ENCODE results near the gene TAAR2.
"Not testable (repeated sequence)": the region's sequence is repeated elsewhere in the genome, so short reads cannot be mapped to it uniquely, and the experiment has no call there.

Gene TAAR2, protein sequence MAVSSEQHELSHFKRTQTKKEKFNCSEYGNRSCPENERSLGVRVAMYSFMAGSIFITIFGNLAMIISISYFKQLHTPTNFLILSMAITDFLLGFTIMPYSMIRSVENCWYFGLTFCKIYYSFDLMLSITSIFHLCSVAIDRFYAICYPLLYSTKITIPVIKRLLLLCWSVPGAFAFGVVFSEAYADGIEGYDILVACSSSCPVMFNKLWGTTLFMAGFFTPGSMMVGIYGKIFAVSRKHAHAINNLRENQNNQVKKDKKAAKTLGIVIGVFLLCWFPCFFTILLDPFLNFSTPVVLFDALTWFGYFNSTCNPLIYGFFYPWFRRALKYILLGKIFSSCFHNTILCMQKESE

DNA sequence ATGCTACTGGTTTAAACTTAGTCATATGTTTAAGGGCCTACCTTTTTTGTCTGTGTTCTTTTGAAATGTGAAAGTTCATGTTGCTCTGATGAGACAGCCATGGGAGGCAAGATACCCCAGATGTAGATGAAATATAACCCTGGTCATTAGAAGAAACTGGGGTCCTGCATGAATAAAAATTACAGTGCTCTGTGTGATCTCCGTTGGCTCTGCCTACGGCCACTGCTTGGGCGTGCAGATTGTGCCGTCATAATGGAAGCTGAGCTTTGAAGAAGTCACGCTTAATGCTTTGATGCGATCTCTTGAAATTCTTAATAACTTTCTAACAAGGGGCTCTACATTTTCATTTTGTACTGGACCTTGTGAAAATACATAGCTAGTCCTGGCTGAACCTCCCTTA, at the start of gene TAAR2:
Gene TAAR2, minus strand, starts transcription at position 101 of the 400 bp plus-strand sequence. Its CDS starts 0 bp downstream, at position 101.
- no peak for DNase-seq (ENCODE audit: low read depth in 2 of 2)

DNA sequence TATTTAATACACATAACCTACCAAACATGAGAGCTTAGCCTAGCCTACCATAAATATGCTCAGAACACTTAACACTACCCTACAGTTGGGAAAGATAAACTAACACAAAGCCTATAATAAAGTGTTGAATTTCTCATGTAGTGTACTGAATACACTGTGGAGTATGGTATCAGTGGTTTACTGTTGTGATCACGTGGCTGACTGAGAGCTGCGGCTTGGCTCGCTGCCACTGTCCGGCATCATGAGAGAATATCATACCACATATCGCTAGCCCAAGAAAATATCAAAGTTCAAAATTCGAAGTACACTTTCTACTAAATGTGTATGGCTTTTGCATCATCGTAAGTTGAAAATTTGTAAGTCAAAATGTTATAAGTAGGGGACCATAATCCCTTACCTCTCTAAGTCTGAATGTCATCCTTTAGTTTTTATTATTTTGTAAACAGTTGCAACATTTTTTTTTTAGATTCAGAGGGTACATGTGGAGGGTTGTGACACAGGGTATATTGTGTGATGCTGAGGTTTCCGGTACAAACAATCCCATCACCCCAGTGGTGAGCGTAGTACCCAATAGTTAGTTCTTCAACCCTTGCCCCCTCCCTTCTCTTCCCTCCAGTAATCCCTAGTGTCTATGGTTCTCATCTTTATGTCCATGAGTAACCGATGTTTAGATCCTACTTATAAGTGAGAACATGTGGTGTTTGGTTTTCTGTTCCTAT, 49.5 kb upstream of the TAAR2 start:
- no peak for DNase-seq (ENCODE audit: low read depth in 2 of 2)

DNA sequence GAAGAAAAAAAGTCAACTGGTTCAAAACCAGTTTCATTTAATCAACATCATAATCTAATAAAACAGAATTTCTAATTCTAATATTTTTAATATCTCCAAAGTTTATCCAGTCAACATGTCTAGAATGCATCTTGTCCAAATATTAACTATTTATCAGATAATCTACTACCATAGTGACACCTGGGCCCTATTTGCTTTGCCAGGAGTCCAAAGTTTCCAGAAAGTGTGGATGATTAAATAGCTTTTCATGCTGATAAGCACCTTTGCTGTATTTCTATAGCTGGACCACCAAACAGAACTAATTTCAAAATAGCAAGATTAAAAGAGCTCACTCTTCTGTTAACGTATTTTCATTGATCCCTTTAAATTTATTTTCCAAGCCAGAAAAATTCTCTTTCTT, 47.2 kb upstream of the TAAR2 start:
- DNase-seq (ENCODE audit: low read depth in 2 of 2) = no peak

DNA sequence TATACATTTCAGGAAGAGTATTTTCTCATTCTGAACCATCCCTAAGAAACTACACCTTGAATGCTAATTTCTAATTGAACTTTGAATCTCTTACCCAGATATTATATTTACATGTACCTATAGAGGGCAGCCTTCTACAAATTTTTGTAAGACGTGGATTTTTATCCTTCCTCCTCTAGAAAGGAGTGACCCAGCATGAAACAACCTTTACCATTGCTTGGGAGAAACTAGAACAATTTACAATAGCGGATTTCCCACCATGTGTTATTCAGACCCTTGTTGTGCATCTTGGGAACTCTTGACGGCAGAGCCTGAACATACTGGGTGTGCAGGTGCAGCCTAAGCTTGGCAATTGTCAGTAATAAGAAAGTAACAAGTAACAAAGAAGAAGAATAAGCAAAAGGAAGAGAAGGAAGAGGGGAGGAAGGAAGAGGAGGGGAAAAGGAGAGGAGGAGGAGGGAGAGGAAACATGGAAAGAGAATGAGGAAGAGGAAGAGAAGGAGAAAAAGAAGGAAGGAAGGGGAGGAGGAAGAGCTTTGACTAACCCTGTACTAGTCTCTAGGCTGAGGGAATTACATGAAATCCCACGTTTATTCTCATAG, 45.7 kb upstream of the TAAR2 start:
- no peak for DNase-seq (ENCODE audit: low read depth in 2 of 2)

DNA sequence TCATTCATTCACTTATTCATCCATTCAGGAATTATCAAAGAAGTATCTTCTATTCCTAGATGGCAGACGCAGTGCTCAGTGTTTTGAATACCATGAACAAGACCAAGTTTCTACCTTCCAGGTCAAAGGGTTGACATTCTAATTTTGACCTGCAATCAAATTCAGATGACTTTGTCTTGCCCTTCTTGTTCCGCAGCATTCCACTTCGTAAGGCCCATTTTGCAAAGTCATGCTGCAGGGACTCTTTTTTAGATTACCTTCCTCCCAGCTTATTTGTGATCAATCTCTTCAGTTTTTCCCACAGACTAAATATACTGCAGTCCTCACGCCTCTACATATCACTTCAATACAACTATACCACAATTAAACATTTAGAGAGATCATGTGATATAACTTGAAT, 42.0 kb upstream of the TAAR2 start:
- no peak for DNase-seq (ENCODE audit: low read depth in 2 of 2)

DNA sequence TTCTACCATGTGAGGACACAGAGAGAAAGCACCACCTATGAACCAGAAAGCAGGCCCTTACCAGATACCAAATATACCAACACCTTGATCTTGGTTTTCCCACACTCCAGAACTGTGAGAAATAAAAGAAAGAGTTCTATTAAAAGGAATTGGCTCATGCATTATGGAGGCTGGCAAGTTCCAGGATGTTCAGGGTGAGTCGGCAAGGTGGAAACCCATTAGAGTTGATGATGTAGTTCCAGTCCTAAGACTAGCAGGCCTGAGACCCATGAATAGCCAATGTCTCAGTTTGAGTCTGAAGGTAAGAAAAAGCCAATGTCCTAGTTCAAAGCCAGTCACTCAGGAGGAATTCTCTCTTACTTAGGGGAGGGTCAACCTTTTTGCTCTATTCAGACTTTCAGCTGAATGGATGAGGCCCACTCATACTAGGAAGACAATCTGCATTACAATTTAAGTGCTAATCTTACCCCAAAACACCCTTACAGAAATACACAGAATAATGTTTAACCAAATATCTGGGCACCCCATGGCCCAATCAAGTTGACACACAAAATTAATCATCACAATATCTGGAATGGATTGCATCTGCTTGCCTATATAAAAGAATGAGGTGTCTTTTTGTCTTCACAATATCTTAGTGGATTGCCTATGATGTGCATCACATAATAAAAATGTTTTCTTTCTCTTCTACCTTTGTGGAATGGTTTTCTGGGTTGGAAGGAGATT, 40.4 kb upstream of the TAAR2 start:
- no peak for DNase-seq (ENCODE audit: low read depth in 2 of 2)

DNA sequence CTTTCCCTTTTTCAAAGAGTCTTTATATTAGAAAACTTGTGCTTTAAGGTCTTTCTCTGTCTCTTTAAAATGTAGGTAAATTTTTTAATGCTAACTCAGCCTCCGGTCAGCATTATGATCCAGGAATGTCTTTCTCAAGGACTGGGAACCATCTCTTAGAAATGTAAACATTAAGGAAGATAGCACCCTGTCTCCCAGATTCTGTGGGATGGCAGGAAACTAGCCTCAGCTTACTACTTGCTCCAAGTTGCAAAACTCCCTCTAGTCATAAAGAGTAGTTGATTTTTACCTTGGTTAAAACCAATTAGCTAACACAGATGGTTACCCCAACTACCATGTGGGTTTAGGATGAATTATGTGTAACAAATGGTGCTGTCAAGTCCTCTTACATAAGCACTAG, 39.6 kb upstream of the TAAR2 start:
- DNase-seq (ENCODE audit: low read depth in 2 of 2) = no peak

DNA sequence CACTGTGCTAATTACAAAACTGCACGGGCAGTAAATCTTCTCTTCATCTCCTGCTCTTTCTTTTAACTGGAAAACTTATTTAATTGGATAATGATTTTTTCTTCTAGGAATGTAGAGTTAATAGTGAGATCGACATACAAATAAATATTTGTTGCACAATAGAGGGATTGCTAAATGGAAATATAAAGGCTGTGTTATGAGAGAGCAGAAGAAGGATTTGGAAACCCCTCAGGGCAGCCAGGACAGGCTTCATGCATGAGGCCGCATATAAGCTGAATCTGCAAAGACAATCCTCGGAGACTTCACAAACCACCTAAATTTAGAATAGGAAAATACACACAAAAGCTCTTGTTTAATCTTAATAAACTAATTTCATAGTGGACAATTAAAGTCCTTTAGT, 37.8 kb upstream of the TAAR2 start:
- DNase-seq (ENCODE audit: low read depth in 2 of 2) = no peak

DNA sequence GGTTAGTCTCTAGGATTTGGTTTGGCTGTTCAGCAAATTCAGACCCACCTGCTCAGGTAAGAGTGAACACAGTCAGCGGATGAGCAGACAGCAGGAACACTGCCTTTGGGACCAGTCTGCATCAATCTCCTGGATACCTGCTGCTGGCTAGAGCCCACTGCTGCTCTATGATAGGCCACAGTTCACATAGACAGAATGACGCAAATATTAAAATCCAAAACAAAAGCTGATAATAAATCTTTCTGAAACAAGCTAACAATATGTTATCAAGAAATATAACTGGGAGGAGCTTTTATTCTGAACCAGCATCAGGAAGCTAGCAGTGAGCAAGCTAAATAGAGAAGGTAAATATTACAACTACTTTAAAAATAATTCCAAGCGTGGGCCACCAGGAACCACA, 35.0 kb upstream of the TAAR2 start, which contains the start of gene TAAR1:
Gene TAAR1, minus strand, starts transcription at position 101 of the 400 bp plus-strand sequence. CDS start 13,179 bp downstream, outside the sequence.
- no peak for DNase-seq (ENCODE audit: low read depth in 2 of 2)

DNA sequence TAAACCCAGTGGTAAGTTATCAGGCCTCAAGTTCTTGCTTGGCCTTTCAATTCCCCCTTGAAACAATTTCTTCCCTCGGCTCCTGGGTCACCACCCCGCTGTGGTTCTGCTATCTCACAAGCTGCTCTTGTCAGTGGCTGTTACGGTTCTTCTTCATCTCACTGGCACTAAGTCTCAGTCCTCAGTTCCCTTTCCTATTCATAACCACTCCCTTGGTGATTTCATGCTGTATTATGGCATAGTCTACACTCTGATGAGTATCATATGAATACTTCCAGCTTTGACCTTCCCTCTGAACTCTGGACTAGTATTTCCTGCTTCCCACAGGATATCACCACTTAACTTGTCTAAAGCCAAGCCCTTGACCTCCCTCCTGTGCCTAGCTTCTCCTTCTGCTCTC, 27.0 kb upstream of the TAAR2 start:
- DNase-seq (ENCODE audit: low read depth in 2 of 2) = no peak

DNA sequence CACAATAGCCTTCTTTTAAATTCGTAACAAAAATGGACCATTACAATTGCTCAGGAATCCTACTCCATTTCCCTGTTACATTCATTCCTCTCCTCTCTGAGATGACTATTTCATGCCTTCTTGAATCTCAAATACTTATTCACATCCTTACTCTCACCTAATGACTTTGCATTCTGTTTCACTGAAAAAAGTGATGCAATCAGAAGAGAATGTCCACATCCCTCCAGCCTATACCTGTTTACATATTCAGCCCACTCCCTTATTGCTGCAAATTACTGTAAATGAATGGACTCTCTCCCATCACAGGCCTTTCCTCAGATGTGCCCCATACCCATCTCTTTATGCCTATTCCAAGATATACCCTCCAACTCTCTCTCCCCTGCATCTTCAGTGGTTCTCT, 26.4 kb upstream of the TAAR2 start:
- DNase-seq (ENCODE audit: low read depth in 2 of 2) = no peak

DNA sequence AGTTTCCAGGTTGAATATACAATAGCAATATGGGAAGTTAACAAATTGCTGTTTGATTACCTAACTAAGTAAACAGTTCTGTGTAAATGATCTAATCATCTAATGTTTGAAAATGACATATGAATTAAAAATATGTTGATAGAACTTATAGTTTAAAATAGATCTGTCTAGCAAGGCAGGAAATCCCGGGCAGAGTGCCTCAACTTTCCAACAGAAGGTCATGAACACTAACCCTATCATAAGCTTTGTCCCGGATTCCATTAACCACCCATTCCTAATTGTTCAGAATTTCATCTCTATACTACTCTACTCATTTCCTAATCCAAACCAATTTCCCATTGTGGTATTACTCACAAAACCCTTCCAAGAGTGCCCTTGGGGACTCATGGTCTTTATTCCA, 24.8 kb upstream of the TAAR2 start:
- DNase-seq (ENCODE audit: low read depth in 2 of 2) = no peak

DNA sequence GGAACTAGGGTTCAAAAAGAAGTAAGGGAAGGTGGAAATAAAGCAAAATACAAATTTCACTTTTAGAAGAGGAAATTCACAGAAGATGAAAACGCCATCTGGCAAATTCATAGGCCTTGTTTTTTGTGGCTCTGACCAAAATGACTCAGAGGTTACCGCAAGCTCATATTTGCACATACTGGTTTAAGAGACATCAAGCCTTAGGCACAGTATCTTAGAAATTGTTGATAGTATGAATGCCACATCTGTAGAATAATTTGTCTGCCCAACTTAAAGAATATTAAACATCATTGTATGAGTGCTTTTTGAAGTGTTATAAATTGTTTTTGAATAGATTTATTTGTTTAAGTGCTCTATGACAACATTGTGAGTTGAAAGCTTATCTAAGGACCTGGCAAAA, 24.3 kb upstream of the TAAR2 start:
- no peak for DNase-seq (ENCODE audit: low read depth in 2 of 2)

DNA sequence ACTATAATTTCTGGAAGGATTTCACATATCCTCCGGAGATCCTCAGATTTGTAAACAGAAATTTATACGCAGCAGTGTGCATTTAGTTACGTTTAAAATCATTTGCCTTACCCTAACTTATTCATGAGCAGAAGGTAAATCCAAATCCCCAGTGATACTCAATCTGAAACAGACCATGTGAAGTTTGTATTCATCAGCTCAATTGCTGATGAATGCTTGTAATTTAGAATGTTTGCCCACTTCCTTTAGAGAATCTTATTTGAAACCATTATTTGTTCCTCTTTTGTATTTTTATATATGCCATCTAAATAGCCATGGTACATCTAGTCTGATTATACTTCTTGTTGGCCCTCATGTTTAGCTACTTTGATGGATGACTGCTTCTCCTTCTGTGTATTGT, 19.5 kb upstream of the TAAR2 start:
- DNase-seq (ENCODE audit: low read depth in 2 of 2) = no peak

DNA sequence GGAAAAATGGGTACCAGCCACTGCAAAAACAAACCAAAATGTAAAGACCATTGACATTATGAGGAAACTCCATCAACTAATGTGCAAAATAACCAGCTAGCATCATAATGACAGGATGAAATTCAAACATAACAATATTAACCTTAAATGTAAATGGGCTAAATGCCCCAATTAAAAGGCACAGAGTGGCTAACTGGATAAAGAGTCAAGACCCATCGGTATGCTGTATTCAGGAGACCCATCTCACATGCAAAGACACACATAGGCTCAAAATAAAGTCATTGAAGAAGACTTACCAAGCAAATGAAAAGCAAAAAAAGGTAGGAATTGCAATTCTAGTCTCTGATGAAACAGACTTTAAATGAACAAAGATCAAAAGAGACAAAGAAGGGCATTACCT, 13.1 kb upstream of the TAAR2 start:
- not testable (repeated sequence) for DNase-seq (ENCODE audit: low read depth in 2 of 2)

DNA sequence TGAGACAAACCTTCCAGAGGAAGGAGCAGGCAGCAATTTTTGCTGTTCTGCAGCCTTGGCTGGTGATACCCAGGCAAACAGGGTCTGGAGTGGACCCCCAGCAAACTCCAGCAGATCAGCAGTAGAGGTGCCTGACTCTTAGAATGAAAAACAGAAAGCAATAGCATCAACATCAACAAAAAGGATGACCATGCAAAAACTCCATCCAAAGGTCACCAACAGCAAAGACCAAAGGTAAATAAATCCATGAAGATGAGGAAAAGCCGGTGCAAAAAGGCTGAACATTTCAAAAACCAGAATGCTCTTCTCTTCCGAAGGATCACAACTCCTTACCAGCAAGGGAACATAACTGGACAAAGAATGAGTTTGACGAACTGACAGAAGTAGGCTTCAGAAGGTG, 11.8 kb upstream of the TAAR2 start:
- DNase-seq (ENCODE audit: low read depth in 2 of 2) = not testable (repeated sequence)

DNA sequence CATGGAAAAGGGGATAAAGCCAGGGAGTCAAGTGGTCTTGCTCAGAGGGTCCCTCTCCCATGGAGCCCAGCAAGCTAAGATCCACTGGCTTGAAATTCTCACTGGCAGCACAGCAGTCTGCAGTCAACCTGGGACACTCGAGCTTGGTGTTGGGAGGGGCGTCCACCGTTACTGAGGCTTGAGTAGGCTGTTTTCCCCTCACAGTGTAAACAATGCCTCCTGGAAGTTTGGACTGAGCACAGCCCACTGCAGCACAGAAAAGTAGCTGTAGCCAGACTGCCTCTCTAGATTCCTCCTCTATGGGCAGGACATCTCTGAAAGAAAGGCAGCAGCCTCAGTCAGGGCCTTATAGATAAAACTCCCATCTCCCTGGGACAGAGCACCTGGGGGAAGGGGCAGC, 11.2 kb upstream of the TAAR2 start:
- not testable (repeated sequence) for DNase-seq (ENCODE audit: low read depth in 2 of 2)

DNA sequence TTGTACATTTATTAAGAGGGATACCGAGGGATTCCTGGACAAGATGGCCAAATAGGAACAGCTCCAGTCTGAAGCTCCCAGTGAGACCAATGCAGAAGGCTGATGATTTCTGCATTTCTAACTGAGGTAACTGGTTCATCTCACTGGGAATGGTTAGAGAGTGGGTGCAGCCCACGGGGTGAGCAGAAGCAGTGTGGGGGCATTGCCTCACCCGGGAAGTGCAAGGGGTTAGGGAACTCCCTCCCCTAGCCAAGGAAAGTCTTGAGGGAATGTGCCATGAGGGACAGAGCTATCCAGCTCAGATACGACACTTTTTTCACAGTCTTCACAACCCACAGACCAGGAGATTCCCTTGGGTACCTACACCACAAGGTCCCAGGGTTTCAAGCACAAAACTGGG, 10.7 kb upstream of the TAAR2 start:
- no peak for DNase-seq (ENCODE audit: low read depth in 2 of 2)

DNA sequence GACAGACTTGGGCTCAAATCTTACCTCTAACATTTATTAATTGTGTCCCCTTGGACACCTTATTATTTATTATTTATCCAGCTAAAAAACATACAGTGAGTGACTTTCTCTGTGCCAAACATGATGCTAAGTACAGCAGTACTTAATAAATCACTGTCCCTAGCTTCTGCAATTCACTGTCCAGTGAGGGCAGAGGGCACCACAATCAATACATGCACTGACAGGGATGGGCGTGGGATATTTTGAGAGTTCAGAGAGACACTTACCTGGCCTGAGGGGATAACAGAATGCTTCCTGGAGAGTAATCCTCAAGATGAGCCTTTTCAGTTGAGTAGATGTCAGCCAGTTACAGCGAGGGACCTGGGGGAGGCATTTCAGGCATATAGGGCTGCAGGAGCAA, 9.3 kb upstream of the TAAR2 start:
- DNase-seq (ENCODE audit: low read depth in 2 of 2) = no peak

DNA sequence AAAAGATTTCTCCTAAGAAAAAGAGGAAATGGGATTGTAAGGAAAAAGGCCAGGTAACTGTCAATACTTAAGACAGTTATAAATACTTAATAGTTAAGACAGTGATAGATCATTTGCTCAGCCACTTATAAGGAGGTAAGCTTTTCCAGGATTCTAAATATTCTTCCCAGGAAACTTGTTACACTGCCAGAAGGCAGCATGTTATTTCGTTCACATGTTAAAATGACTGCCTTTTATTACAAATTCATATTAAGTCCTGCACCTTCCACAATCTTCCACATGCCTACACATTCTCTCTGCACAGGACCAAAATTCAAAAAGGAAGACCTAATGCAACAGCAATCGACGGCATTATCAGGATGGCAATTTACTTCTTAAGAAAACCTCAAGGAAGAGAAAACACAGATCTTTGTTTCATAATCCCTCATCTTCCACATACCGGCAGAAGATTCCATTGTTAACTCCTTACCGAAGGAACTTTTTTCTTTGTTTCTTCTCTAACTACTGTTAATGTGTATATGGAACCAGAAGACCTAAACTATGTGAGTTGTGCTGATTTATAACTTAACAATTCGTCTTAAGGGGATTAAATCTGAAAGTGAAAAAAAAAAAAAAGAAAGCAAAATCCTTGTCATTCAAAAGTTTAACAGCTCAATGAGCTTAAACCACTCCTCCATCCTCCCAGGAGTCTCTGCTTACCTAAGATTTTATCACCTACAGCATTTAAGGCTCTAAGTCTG, 799 bp downstream of the TAAR2 start:
- no peak for DNase-seq (ENCODE audit: low read depth in 2 of 2)

DNA sequence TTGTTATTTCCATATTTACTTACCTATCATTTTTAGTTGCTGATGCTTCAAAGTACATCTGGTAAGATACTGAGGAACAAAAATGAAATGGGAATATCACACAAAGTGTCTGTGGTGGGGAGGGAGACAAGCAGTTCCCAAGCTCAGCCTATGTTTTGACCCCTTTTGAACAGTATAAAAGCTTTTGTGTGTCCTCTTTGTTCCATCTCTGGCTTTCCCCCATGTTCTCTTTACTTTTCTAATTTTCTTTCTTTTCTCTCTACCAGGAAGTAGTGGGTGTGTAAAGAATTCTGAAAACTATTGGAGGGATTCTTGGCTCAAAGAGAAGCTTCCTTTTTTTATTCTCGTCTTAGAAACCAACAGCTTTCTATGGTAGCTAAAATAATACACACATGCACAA, 7.4 kb downstream of the TAAR2 start:
- no peak for DNase-seq (ENCODE audit: low read depth in 2 of 2)

DNA sequence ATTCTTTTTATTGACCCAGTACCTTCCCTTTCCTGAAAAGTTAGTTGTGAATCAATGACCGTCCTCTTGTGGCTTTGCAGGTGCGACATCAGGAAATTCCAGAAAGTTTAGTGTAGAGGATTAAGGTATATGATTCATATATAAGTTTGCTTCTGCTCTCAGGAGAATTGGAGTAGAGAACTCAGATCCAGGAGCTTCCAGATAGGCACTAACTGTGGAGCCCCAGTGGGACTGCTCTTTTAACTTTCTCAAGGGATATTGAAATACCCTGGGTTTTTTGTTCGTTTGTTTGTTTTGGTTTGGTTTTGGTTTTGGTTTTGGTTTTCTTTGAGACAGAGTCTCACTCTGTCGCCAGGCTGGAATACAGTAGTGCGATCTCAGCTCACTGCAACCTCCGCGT, 9.5 kb downstream of the TAAR2 start:
- DNase-seq (ENCODE audit: low read depth in 2 of 2) = no peak

Measured in stimulated activated CD4-positive, alpha-beta T cell treated with anti-CD3 and anti-CD28 coated beads, Interleukin-12 subunit alpha, Interleukin-12 subunit beta, amount 100 ng/mL, for 24 hours (primary cell).